HEK293T (cell line): Measurements from ENCODE around the gene JMJD6.

Source experiments
- CTCF ChIA-PET: fragments of 350-600 bp; formaldehyde crosslinking; extraction: SDS; loops from one replicate; lab custom pipeline; 2021; ENCODE audit warnings: antibody characterized with exemption, inconsistent platforms; lab: Yijun Ruan, JAX
- POLR2A ChIA-PET: fragments of 350-600 bp; formaldehyde crosslinking; extraction: SDS; loops from one replicate; lab custom pipeline; 2020; ENCODE audit warnings: antibody characterized with exemption, inconsistent platforms; lab: Yijun Ruan, JAX
- DNase-seq: peaks from one replicate; pipeline ENCODE4 v3.0.0; 2012; ENCODE audit warnings: mixed read lengths; ENCODE audit errors: extremely low spot score
- ARNT ChIP-seq: fragments of 450-650 bp; IDR thresholded peaks from 2 replicates; pipeline ENCODE4 v1.6.1; 2017; ENCODE audit warnings: mild to moderate bottlenecking
- BHLHE40 ChIP-seq: fragments of 450-650 bp; IDR thresholded peaks from 2 replicates; pipeline ENCODE4 v1.6.1; 2016; ENCODE audit warnings: mild to moderate bottlenecking, moderate library complexity, borderline replicate concordance
- CTBP1 ChIP-seq: fragments of 450-650 bp; IDR thresholded peaks from 2 replicates; pipeline ENCODE4 v1.6.1; 2016; ENCODE audit warnings: borderline replicate concordance
- ELF4 ChIP-seq: fragments of 450-650 bp; IDR thresholded peaks from 2 replicates; pipeline ENCODE4 v1.6.1; 2017; ENCODE audit warnings: antibody characterized with exemption
- FOXA1 ChIP-seq: fragments of 450-650 bp; IDR thresholded peaks from 2 replicates; pipeline ENCODE4 v1.6.1; 2016; ENCODE audit warnings: mild to moderate bottlenecking
- FOXK2 ChIP-seq: fragments of 450-650 bp; IDR thresholded peaks from 2 replicates; pipeline ENCODE4 v1.6.1; 2016; ENCODE audit warnings: mild to moderate bottlenecking
- FOXM1 ChIP-seq: fragments of 450-650 bp; IDR thresholded peaks from 2 replicates; pipeline ENCODE4 v1.6.1; 2017; ENCODE audit warnings: mild to moderate bottlenecking, borderline replicate concordance
- HDGF ChIP-seq: fragments of 450-650 bp; IDR thresholded peaks from 2 replicates; pipeline ENCODE4 v1.6.1; 2017; ENCODE audit warnings: antibody characterized with exemption, borderline replicate concordance
- L3MBTL2 ChIP-seq: fragments of 450-650 bp; conservative IDR thresholded peaks from 2 replicates; pipeline ENCODE4 v1.6.1; 2016; ENCODE audit warnings: mild to moderate bottlenecking
- LEF1 ChIP-seq: fragments of 450-650 bp; IDR thresholded peaks from 2 replicates; pipeline ENCODE4 v1.6.1; 2017; ENCODE audit warnings: mild to moderate bottlenecking, borderline replicate concordance
- NFRKB ChIP-seq: fragments of 450-650 bp; IDR thresholded peaks from 2 replicates; pipeline ENCODE4 v1.6.1; 2016; ENCODE audit warnings: mild to moderate bottlenecking, moderate library complexity
- SP1 ChIP-seq: fragments of 450-650 bp; IDR thresholded peaks from 2 replicates; pipeline ENCODE4 v1.6.1; 2017
- SUZ12 ChIP-seq: fragments of 450-650 bp; IDR thresholded peaks from 2 replicates; pipeline ENCODE4 v1.6.1; 2016; ENCODE audit warnings: mild to moderate bottlenecking
- TARDBP ChIP-seq: fragments of 450-650 bp; IDR thresholded peaks from 2 replicates; pipeline ENCODE4 v1.6.1; 2016
- ZNF384 ChIP-seq: fragments of 450-650 bp; IDR thresholded peaks from 2 replicates; pipeline ENCODE4 v1.6.1; 2016
- TF ChIP-seq, protein P1 (sequence below): fragments of 450-650 bp; IDR thresholded peaks from 2 replicates; pipeline ENCODE4 v1.6.1; 2016

Gene JMJD6

DNA sequence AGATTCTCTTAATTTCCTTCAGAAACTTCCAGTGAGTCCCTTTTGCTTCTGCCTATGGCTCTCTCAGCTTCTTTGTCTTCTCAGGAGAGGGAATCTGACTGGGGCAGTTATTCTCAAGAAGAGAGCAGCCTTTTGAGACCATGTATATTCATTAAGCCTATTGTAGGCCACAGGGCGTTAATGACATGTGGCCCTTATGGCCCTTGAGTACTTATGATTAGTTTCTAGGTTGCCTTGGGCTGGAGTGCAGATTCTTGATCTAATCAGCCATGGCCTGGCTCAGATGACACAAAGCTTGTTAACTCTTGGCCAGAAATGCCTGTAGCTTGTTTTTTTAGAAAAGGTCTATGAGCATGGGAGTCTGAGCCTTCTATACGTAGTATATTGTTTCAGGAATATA lies 28.9 kb upstream of the JMJD6 start:
- CTCF ChIA-PET = interaction anchor here (0.6 kb wide), 1 partner anchor 27 kb away, joined by 3 read pairs; no protein-coding TSS in a partner anchor
- TF ChIP-seq LEF1 (no peak), ARNT (no peak), BHLHE40 (no peak), FOXK2 (no peak), ELF4 (no peak), FOXA1 (no peak), FOXM1 (no peak)
- POLR2A ChIA-PET = interaction anchor here (2.0 kb wide), 1 partner anchor 18 kb away, joined by 8 read pairs; the partner anchor contains the start of genes MFSD11 and SRSF2

GRCh38 chr17:76753061-76753961 lies 26.9 kb upstream of the JMJD6 start:
- DNase-seq = no peak
- TF ChIP-seq, protein P1, sequence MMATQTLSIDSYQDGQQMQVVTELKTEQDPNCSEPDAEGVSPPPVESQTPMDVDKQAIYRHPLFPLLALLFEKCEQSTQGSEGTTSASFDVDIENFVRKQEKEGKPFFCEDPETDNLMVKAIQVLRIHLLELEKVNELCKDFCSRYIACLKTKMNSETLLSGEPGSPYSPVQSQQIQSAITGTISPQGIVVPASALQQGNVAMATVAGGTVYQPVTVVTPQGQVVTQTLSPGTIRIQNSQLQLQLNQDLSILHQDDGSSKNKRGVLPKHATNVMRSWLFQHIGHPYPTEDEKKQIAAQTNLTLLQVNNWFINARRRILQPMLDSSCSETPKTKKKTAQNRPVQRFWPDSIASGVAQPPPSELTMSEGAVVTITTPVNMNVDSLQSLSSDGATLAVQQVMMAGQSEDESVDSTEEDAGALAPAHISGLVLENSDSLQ = no peak
- no peak for TF ChIP-seq FOXA1
- no peak for TF ChIP-seq SP1
- no peak for TF ChIP-seq ELF4
- no peak for TF ChIP-seq ZNF384
- no peak for TF ChIP-seq SUZ12
- TF ChIP-seq FOXK2 = no peak
- TF ChIP-seq FOXM1 = no peak
- TF ChIP-seq L3MBTL2 = no peak
- TF ChIP-seq LEF1 = no peak
- no peak for TF ChIP-seq CTBP1
- no peak for TF ChIP-seq TARDBP
- no peak for TF ChIP-seq NFRKB
- TF ChIP-seq BHLHE40 = no peak
- ChIA-PET CTCF (no interaction called here), POLR2A (no interaction called here)

More for the DNA sequence above, 28.9 kb upstream of the JMJD6 start:
- no peak for DNase-seq

DNA sequence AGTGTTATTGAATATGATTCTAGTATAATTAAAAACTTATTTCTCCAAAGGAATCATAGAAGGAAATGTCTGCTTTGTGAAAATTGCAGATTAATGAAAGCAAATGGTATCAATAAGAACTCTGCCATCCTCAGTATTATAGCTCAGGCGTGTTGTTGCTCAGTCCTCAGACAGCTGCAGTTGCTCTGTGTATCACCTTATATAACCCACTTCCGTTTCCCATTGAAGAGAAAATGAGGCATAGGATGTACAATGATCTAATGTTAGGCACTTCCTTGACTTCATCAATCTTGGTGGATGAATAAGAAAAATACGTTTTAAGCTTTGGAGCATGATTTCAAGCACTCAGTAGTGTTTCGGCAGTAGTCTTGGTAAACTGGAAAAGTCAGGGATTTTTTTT lies 25.6 kb upstream of the JMJD6 start:
- DNase-seq = no peak
- ChIA-PET CTCF (no interaction called here), POLR2A (interaction anchor here (0.7 kb wide), 1 partner anchor 338 kb away, joined by 3 read pairs; no protein-coding TSS in a partner anchor)
- TF ChIP-seq SUZ12 (no peak), ZNF384 (no peak), SP1 (no peak), ARNT (no peak), L3MBTL2 (no peak)
- TF ChIP-seq, protein P1 = no peak

DNA sequence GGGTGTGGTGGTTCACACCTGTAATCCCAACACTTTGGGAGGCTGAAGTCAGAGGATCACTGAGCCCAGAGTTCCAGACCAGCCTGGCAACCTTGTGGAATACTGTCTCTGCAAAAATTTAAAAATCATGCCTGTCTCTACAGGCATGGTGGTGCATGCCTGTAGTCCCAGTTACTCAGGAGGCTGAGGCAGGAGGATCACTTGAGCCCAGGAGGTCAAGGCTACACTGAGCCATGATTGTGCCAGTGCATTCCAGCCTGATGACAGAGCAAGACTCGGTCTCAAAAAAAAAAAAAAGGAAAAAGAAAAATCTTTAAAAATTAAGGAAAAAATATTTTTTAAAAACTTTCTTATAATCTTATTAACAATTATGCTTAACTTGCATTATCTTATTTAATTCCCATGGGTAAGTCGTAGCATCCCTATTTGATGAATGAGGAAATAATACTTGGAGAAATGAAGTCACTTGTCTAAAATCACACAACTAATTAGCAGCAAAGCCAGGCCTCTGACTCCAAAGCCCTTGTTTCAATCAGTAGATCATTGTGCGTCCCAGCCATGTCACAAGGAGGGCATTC lies 25.1 kb upstream of the JMJD6 start:
- POLR2A ChIA-PET = interaction anchor here (0.7 kb wide), 1 partner anchor 339 kb away, joined by 3 read pairs; no protein-coding TSS in a partner anchor
- CTCF ChIA-PET = no interaction called here
- TF ChIP-seq BHLHE40 (no peak), ZNF384 (no peak), CTBP1 (no peak), SP1 (no peak), NFRKB (no peak), TARDBP (no peak), ELF4 (no peak), FOXM1 (no peak)
- DNase-seq = no peak

GRCh38 chr17:76748657-76749056 lies 22.3 kb upstream of the JMJD6 start:
- TF ChIP-seq L3MBTL2 (no peak), HDGF (no peak), NFRKB (no peak), FOXM1 (no peak), ELF4 (no peak), LEF1 (no peak), FOXK2 (no peak), SUZ12 (no peak), CTBP1 (no peak), ARNT (no peak), FOXA1 (no peak), TARDBP (no peak), SP1 (no peak), BHLHE40 (no peak), ZNF384 (no peak)
- TF ChIP-seq, protein P1 = no peak
- DNase-seq = no peak
- CTCF ChIA-PET = interaction anchor here (0.5 kb wide), 1 partner anchor 23 kb away, joined by 3 read pairs; no protein-coding TSS in a partner anchor
- POLR2A ChIA-PET = interaction anchor here (1.0 to 2.5 kb wide), 2 partner anchors 11 to 12 kb away, joined by 3 to 8 read pairs; partner anchors contain the start of gene MFSD11
